Activated CD8-positive, alpha-beta memory T cell treated with anti-CD3 and anti-CD28 coated beads, Interleukin-2, amount 50 U/mL, for 48 hours (primary cell): ENCODE data around the gene DIDO1.

Experiments used
- DNase-seq: peaks from one replicate; pipeline ENCODE4 v3.0.0-alpha.2; 2020

The DIDO1 gene

DNA sequence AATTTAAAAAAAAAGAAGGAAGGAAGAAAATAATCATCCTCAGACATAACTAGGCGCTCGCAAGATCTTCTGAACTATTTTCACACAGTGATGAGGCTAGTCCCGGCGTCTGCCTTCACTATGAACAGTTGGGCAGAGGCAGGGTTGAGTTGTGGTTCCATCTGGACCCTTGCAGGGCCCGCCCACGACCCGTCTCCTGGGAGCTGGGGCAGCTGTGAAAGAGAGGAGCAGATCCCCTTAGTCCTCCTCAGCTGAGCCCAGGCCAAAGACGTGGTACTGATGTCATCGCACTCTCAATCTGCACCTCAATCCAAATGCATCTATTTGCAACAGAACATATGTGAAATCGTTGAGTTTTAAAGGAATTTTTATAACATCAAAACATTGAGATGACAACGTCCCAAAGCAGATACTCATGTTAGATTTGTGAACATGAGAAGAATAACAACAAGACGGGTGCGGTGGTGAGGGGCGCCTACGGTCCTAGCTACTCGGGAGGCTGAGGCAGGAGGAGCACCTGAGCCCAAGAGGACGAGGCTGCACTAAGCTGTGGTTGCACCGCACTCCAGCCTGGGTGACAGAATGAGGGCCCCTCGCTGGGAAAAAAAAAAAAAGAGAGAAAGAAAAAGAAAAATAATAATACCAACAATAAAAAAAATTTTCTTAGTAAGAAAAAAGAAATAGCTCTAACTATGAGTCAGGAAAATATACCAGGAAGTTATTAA, 80.0 kb downstream of the DIDO1 start:
- no peak for DNase-seq

DNA sequence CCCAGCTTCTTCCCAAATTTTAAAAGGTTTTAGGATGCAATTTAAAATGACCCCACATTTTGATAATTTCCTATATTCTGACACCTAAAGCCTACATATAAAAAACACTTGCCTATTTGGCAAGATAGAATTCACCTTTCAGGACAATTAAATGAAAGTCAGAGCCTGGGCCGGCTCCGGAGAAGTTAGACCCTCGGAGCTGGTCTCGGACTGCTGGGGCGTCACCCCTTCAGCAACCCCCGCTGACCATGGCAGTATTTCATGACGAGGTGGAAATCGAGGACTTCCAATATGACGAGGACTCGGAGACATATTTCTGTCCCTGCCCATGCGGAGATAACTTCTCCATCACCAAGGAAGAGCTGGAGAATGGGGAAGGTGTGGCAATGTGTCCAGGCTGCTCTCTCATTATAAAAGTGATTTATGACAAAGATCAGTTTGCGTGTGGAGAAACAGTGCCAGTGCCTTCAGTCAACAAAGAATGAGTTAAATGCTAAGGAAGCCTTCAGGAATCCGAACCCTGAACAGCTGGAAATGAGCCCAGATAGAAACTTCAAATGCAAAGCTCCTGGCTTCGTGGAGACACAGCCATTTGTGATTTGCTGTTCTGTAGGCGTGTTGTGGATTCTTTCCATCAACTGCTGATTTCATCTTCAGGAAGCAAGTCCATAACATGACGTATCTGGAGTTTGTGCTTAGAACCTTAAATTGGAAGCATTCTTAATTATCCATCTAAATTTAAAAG, 80.7 kb downstream of the DIDO1 start:
- DNase-seq: no peak

DNA sequence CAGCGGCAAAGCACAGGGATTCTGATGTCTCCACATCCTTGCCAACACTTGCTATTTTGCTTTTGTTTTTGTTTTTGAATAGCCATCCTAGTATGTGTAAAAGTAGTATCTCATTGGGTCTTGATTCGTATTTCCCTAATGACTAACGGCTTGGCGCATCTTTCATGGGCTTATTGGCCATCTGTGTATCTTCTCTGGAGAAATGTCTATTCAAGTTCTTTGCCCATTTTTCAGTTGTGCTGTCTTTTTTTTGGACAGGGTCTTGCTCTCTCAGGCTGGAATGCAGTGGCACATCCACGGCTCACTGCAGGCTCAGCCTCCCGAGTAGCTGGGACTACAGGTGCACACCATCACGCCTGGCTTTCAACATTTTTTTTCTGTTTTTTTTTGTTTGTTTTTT, 82.1 kb downstream of the DIDO1 start:
- no peak for DNase-seq

DNA sequence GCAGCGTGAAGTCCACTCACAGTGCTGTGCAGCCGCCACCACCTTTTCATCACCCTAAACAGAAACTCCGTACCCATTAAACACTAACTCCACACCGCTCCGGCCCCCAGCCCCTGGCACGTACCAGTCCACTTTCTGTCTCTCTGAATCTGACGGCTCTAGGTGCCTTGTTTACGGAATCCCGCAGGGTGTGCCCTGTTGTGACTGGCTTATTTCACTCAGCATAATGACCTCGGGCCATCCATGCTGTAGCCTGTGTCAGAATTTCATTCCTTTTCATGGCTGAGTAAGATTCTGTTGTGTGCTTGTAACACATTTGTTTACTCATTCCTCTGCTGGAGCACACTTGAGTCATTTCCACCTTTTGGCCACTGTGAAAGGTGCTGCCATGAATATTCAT, 82.6 kb downstream of the DIDO1 start:
- DNase-seq: no peak

DNA sequence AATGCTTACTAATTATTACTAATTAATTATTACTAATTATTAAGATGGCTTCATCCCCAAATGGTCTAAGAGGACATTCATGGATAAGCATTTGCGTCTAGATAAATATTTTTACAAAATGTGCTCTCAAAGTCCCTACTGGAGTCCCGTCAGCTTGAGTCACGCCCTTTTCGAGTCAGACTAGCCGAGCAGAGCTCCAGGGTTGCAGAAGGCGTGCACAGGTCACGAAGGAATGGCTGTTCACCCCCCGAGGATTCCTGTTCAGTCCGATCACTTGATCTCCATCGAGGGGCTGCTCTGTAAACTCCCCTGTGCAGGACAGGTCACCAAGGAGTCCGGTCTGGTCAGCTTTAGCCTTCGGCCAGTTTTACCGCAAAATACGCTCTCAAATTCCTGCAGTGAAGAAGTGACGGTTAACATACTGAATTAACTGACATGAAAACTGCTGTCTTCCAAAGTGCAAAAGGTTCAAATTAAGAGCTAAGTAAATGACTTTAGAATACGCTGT, 84.5 kb downstream of the DIDO1 start:
- DNase-seq: no peak

DNA sequence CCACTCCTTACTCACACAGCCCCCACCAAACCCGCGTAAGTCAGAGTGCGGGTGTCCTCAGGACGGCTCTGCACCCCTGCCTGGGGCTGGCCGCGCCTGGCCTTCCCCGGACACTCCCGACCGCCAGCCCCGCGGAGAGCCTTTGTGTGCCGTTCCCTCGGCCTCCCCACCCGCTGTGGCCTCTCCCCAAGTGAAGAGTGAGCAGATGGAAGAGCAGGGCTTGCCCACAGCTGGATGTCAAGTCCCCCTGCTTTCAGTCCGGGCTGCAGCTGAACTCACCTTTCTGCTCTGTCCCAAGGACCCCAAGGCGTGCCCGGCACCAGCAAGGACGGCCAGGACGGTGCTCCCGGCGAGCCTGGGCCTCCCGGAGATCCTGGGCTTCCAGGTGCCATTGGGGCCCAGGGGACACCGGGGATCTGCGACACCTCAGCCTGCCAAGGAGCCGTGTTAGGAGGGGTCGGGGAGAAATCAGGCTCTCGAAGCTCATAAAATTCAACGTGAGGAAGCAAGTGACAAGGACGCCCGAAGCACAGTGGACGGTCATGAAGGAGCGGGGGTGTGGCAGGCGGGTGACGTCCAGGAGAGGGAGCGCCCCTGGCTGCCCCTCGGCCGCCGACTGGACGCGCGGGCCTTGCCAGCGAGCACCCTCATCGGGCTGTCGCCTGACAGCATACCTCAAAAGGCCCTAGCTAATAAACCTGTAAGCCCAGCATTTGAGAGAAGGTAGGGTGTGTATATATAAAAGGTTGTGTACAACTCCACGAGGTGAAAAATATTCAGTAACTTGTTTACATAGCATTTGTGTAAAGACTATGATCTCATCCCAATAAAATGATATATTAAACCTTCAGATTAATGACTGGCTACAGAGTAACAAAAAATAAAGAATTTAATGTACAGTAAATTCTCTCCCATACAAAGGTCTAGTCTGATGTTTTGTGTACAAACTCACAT, 85.8 kb downstream of the DIDO1 start:
- DNase-seq: no peak

DNA sequence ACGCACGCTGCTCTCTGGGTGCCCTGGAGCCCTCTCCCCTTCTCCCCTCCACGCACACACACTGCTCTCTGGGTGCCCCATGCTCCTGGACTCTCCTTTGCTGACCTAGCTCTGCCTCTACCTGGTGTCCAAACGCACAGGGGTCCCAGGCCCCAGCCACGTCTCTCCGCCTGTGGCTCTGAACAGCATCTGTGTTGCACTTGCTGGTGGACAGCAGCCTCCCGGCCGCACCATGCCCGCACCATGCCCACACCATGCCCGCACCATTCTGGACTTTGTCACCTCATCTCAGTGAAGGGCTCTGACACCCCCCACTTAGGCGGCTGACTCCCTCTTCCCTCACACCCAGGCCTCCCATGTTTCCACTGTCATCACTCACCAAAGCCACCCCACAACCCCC, 86.5 kb downstream of the DIDO1 start:
- no peak for DNase-seq

DNA sequence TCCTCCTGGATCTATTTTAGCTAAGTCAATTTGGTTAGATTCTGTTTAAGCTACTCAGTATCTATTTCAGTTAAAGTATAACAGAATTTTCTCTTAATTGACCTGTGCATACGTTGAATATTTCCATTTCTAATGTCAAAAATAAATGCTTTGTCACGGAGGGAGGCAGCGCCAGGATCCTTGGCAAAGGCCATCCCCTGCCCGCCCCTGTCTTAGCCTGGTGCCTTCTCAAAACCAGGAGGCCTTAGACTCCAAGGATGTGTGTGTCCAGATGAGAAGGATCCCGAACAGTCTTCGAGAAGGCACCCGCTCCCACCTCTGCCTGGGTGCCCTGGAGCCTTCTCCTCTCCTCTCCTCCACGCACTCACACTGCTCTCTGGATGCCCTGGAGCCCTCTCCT, 87.0 kb downstream of the DIDO1 start:
- no peak for DNase-seq

DNA sequence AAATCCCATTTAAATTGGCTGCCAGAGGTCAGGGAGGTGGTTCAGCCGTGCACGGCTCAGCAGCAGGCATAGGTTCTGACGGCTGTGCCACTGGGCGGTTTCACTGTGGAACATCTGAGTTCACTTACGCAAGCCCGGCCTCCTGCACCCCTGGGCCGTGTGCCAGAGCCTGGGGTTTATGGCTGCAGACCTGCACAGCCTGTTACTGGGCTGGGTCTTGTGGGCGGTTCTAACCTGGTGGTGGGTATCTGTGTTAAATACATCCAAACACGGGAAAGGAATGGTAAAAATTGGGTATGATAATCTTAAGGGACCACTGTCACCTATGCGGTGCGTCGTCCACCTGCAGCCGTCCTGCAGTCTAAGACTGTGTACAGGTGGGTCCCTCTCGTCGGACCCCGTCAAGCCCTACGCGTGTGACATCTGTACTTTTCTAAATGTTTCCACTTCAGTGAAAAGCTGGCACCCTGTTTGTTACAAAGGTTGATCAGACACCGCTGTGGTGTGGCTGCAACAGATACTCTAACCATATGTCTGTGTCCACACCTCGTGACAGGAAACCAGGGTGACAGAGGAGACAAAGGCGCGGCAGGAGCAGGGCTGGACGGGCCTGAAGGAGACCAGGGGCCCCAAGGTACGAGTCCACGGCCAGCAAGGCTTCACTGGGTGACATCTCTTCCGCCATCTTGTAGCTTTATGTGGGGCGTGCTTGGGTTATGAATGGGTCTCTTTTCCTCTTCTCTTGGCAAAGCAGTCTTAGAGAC, 88.0 kb downstream of the DIDO1 start:
- DNase-seq: no peak

DNA sequence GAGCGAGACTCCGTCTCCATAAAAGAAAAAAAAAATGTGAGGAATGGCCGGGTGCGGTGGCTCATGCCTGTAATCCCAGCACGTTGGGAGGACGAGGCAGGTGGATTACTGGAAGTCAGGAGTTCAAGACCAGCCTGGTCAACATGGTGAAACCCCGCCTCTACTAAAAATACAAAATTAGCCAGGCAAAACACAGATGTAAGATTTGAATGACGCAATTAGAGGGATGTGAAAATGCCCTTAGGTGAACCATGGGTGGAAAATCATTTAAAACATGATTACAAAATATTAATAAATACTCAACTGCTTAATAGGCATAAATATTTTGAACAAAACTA, 88.5 kb downstream of the DIDO1 start:
- DNase-seq: no peak

DNA sequence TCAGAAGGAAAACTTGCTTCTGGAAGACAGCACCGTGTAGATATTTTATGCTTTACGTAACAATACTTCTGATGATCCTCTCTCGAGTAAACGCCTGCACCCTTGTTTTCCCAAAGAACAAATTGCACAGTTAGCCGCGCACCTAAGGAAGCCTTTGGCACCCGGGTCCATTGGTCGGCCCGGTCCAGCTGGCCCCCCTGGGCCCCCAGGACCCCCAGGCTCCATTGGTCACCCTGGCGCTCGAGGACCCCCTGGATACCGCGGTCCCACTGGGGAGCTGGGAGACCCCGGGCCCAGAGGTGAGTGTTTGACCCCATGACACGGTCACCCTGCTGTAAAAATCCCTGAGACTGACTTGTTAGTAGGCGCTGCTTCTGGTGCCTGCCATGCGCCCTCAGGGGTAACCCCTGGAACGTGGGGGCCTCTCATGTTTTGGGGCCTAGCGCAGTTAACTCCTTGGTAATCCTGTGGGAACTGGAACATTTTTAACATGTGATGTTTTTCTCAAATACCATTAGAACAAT, 89.3 kb downstream of the DIDO1 start:
- DNase-seq: no peak

DNA sequence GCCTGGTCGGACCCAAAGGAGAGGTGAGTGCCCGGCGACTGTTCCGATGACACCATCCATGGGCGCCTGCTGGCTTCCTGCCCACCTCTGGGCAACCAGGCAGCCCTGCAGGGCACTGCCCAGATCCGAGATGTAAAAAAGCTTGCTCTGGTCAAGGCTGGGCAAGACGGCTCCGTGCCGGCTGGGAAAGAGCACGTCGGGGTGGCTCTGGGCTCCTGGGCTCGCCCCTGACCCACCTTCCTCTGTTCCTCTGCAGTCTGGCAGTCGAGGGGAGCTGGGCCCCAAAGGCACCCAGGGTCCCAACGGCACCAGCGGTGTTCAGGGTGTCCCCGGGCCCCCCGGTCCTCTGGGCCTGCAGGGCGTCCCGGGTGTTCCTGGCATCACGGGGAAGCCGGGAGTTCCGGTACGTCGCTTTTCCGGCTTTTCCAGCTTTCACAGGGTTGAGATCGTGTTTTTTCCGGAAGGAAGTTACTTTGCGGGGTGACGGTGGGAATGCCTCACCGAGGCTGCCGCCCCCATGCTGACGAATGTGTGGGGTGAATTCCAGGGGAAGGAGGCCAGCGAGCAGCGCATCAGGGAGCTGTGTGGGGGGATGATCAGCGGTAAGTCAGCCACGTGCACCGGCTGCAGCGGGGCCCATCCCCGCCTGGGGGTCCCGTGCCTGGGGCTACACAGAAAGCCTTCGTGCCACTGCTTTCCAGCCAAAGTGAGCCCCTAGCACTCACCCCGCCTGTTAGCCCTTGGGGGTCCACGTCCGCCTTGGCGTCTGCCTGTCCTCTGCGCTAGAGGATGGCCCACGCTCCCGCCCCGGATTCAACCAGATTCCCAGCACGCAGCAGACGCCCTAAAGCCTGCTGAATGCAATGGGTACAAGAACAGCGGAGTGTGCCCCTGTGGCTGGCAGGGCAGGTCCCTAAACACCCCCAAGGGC, 90.1 kb downstream of the DIDO1 start:
- no peak for DNase-seq

DNA sequence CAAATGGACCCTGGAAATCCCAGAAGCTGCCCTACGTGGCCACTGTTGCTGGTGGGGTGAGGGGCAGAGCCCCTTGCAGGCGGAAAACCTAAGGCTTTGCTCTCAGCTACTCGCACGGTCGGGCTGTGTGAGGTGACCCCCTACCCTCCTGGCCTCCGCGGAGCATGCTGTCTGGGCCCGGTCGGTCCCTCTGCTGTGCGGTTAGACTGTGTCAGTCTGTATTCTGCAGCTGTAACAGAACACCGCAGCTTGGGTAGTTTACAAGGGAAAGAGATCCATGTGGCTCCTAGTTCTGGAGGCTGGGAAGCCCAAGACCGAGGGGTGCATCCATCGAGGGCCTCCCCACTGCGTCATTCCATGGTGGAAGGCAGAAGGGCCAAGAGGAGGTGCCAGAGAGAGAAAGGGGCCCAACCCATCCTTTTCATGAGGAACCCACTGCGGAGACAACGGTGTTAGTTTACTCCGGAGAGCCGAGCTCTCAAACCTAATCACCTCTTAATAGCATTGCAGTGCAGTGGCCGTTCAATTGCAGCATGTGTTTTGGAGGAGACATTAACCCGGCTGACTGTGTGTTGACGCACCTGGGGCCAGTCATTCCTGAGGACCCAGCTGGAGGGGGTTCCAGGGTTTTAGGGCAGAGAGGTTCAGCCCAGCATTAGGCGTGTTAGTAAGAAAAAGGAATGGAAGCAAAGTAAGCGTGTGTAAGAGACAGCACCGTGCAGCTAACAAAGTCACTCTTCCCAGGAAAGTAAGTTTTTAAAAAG, 91.2 kb downstream of the DIDO1 start:
- DNase-seq: no peak

DNA sequence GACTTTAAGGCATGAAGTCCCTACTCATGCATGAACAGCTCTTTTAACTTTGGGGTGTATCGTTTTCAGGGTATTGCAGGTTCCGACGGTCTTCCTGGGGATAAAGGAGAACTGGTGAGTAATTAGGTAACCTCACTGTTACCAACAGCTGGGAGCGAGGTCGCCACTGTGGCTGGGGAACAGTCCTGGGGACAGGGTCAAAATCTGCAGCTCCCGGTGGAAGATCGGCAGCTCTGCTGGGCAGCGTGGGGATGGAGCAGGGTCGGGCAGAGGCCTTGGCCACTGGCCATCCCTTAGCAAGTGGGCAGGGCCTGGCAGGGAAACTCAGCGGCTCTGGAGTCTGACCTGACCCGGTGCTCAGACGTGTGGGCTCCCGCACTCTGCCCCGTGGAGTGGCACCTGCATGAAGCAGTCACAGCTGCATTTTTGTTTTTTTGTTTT, 93.3 kb downstream of the DIDO1 start:
- DNase-seq: peak; percentile 45

DNA sequence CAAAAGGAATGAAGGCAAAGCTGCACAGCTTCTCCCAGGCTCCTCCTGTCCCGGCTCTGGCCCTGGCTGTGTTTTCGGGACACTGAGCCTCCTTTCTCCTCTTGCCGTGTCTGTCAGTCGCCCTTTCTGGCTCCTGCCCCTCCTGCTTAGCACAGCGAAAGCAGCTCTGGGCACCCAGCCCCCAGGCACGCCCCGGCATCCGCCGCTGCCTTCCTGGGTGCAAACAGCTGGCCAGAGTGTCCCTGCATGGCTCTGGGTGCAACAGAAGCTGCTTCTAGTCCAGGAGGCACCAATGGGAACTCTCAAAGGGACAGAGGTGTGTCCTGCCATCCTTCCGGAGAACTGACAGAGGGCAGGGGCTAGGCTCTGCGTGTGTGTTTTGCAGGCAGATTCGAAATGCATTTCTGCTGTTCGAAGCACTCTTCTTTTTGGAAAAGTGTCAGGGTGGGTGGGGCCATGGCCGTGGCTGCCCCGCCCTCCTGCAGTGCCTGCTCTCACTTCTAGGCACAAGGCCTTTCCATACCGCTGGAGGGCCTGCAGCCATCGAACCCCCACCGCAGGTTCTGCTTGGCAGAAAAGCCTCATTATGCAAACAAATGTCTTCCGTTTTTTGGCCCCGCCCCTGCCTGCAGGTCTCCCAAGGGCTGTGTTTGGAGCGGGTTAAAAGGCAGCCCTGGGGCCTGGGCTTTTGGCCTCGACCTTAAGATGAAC, 93.9 kb downstream of the DIDO1 start:
- peak; percentile 65 for DNase-seq

DNA sequence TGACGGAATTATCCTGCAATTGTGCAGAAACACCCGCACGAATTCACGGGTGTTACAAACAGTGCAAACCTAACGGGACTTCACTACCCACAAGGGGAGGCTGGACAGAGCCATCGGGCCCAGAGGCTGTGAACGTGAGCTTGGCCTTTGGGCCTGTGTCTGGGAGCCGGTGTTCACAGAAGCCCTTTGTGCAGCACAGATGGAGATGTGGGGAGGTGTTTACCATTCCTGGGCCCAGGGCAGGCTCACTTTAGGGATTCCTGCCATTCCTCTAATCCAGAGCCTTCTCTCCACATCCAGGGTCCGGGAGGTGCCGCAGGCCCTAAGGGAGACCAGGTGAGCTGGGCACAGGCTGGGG, 94.5 kb downstream of the DIDO1 start:
- no peak for DNase-seq

DNA sequence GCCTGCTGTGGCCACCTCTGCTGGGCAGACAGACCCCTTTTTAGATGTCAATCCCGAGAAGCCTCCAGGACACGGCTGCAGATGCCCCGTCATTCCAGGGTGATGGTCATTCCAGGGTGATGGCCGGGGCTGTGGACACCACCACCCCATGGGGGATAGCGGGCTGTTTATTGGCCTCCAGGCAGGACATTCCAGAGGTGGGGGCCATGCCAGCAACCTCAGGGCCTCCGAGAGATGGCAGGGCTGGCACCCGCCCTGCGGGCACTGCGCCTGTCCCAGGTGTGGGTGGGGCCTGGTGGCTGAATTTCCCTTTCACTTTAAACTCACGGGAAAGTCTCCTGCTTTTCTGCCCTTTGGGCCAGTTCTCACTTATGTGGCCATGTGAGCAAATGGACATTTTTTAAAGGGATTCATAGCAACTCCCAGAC, 94.9 kb downstream of the DIDO1 start:
- DNase-seq: peak; percentile 47

DNA sequence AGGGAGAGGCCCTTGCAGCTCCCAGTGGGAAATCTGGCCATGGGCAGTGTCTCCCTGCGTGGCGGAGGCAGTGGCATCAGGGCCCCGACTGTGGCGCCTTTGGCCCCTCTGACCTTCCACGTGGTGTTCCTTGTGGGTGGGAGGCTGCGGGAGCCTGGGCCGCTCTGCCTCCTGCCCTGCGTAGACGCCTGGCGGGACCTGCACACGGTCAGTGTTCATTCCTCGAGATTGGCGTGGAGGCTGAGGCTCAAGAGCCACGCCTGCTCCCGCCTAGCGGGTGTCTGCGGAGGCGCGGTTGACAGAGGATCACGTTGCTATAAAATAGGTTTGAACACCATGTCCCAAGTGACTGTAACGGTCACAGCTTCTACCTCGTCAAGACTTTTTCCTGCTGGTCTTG, 95.5 kb downstream of the DIDO1 start:
- DNase-seq: no peak

DNA sequence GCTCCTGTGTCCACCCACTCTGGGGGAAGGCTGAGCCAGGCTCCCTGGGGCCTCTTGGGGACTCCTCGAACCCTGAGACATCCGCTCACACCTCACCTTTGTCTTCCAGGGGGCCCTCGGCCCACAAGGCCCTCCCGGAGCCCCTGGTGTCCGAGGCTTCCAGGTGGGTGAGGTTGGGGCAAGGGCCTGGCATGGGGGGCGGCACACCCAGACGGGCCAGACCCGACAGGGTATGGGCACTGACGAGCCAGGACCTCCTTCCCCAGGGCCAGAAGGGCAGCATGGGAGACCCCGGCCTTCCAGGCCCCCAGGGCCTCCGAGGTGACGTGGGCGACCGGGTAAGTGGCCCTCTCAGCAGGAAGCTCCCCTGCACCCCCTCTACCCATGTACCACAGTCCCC, 96.1 kb downstream of the DIDO1 start:
- DNase-seq: no peak
